HL-60 (cell line): ENCODE data around the gene MDM1.
A peak's percentile ranks its signal among the peaks of the same experiment; 100 is the strongest.

Experiments used
- DNase-seq, 2 experiments: peaks; one replicate each; pipeline ENCODE4 v3.0.0-alpha.2; 2010 to 2020; ENCODE audit warnings: low read depth in 1 of 2, low spot score in 1 of 2
- H3K27ac ChIP-seq: fragments of 250-450 bp; sonication (Bioruptor Pico); replicated peaks from 2 replicates; pipeline ENCODE4 v1.5.1; 2020; ENCODE audit warnings: mild to moderate bottlenecking, moderate library complexity
- H3K27me3 ChIP-seq: fragments of 250-450 bp; sonication (Bioruptor Pico); 2 replicates; pipeline ENCODE4 v1.5.1; 2021; ENCODE audit warnings: mild to moderate bottlenecking, moderate library complexity; ENCODE audit not compliant: insufficient read depth, poor library complexity, severe bottlenecking
- H3K4me3 ChIP-seq: replicated peaks from 2 replicates; pipeline ENCODE4 v1.5.1; 2011; ENCODE audit warnings: mild to moderate bottlenecking, control low read depth, low read length; ENCODE audit not compliant: insufficient read depth
- CTCF ChIP-seq: IDR thresholded peaks from one replicate; pipeline ENCODE4 v1.5.1; 2011; ENCODE audit warnings: low read length, control low read depth, inconsistent platforms; ENCODE audit not compliant: insufficient read depth
- GABPA ChIP-seq: IDR thresholded peaks from 2 replicates; pipeline ENCODE4 v1.6.1; 2012; ENCODE audit warnings: low read depth
- POLR2AphosphoS5 ChIP-seq: IDR thresholded peaks from 2 replicates; pipeline ENCODE4 v1.6.1; 2012; ENCODE audit warnings: low read depth
- REST ChIP-seq: IDR thresholded peaks from 2 replicates; pipeline ENCODE4 v1.6.1; 2012; ENCODE audit warnings: low read depth; ENCODE audit not compliant: insufficient replicate concordance
- SPI1 ChIP-seq: IDR thresholded peaks from 2 replicates; pipeline ENCODE4 v1.6.1; 2012; ENCODE audit warnings: low read depth, mild to moderate bottlenecking, borderline replicate concordance

MDM1 gene

GRCh38 chr12:68305278-68305677 lies 26.9 kb downstream of the MDM1 start:
- H3K27me3 ChIP-seq = no peaks in the 10 kb centered on the region
- H3K27ac ChIP-seq = no peak overlapping the region
- H3K4me3 ChIP-seq = no peak overlapping the region
- TF ChIP-seq CTCF (no peak), SPI1 (peak; percentile 74)
- DNase-seq = no peak

GRCh38 chr12:68304626-68305025 lies 27.5 kb downstream of the MDM1 start:
- Histone ChIP-seq H3K27ac (no peak overlapping the region), H3K4me3 (no peak overlapping the region), H3K27me3 (no peaks in the 10 kb centered on the region)
- TF ChIP-seq GABPA = no peak
- no peak for TF ChIP-seq REST
- TF ChIP-seq SPI1 = no peak
- TF ChIP-seq CTCF = no peak
- TF ChIP-seq POLR2AphosphoS5 = no peak
- no peak for DNase-seq

- Histone ChIP-seq H3K27me3 (no peaks in the 10 kb centered on the region), H3K4me3 (no peak overlapping the region), H3K27ac (no peak overlapping the region)
- TF ChIP-seq POLR2AphosphoS5 = no peak
- DNase-seq = no peak
These were observed 28.3 kb downstream of the MDM1 start for GRCh38 chr12:68303850-68304249.

- Histone ChIP-seq H3K27ac (no peak overlapping the region), H3K27me3 (no peaks in the 10 kb centered on the region), H3K4me3 (no peak overlapping the region)
- no peak for TF ChIP-seq SPI1
- TF ChIP-seq GABPA = no peak
- TF ChIP-seq POLR2AphosphoS5 = no peak
- TF ChIP-seq CTCF = no peak
- no peak for TF ChIP-seq REST
- no peak for DNase-seq
These were observed 34.2 kb downstream of the MDM1 start for GRCh38 chr12:68297929-68298328.
